Motor neuron (in vitro differentiated cells): ENCODE measurements around the gene HOXC6. TPM values are rescaled to one million over a fixed set of nuclear protein-coding genes. Genes with fewer than 3 reads are reported as not detected.

Experiments used
- ATAC-seq, 8 experiments: fragments of 200-7000 bp; cut with Tn5 transposase; replicated peaks in 6 of 8; 2 replicates each; pipeline ENCODE4 v1.8.0; 2021; ENCODE audit warnings: mild to moderate bottlenecking in 8 of 8, moderate library complexity in 8 of 8
- H3K27ac ChIP-seq, 2 donors: fragments of 250-450 bp; sonication (Bioruptor Pico); 2 replicates each; pipeline ENCODE4 v1.9.0; 2021; ENCODE audit warnings: antibody characterized with exemption in 2 of 2, mild to moderate bottlenecking in 2 of 2, moderate library complexity in 1 of 2
- H3K4me1 ChIP-seq, 2 donors: fragments of 250-450 bp; sonication (Bioruptor Pico); replicated peaks in 1 of 2; 2 replicates each; pipeline ENCODE4 v1.6.1; 2021; ENCODE audit warnings: antibody characterized with exemption in 2 of 2, mild to moderate bottlenecking in 2 of 2, moderate library complexity in 1 of 2
- H3K4me3 ChIP-seq, 5 donors: fragments of 250-450 bp; sonication (Bioruptor Pico); 2 replicates each; pipeline ENCODE4 v1.9.0; 2021; ENCODE audit warnings: antibody characterized with exemption in 5 of 5, mild to moderate bottlenecking in 5 of 5, moderate library complexity in 4 of 5
- WGBS, 10 experiments: fragments of 450-650 bp; shearing (Covaris generic); methylation state at CpG; one replicate each; pipeline ENCODE4 v1.0.0; 2022; 5-methylcytosine and 5-hydroxymethylcytosine counted together
- in situ Hi-C, 9 experiments: fragments of 400-800 bp; cut with MboI; loops; one replicate each; pipeline ENCODE4 v1.15.0; 2021; ENCODE audit warnings: low sequenced_read_pairs in 9 of 9, low pct_unique_long_range_greater_than_20kb in 2 of 9; ENCODE audit not compliant: unreplicated experiment in 9 of 9
- total RNA-seq, 8 experiments: library from RNA; unstranded; fragments of 300-600 nt; gene quantifications; 2 replicates each; pipeline versions ENCODE4 v1.2.3 to v1.2.4, GENCODE V29; 2022

The HOXC6 gene
- total RNA-seq, 8 experiments from 2014 or later: 6.1 to 59.7 (median 22.2) TPM

DNA sequence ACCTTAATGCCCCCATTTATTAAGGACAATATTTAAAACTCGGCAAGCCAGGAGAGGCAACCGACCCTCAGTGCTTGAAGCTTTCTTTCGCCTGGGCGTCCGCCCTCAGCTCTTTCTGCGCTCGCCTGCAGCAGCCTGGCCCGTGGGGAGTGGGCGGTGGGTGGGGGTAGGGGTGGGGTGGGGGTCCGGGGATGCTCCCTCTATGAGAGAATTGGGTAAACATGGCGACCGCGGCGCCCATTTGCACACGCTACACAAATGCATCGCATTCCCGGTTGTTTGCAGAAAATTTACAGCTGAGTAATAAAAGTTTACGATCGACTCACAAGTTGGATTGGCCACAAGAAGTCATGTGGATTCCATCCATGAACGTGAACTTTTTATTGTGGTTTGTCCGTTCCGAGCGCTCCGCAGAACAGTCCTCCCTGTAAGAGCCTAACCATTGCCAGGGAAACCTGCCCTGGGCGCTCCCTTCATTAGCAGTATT is 11.7 kb upstream of the HOXC6 start:
- peak overlapping the region in 3 of 5 donors; percentile 31 to 44 (median 43) for H3K4me3 ChIP-seq
- peaks cover 15 to 33% of the 10 kb centered on the region in 2 donors for H3K4me1 ChIP-seq
- no peak overlapping the region for H3K27ac ChIP-seq
- 0 to 11% (median 1%) methylated on average over 1 to 13 of the region's 25 CpGs; no CpG with 5 or more reads in 4 of the 10 experiments for WGBS, 10 experiments
- peak in 3 of 8 experiments; percentile 10 to 22 (median 19) for ATAC-seq
- in situ Hi-C loops: loop anchor here in 3 of 9 experiments (25.0 kb wide), 2 partner anchors 346 to 371 kb away; partner anchors contain the start of genes GPR84 (in 2 of the 3) and ZNF385A (in 1 of the 3)

DNA sequence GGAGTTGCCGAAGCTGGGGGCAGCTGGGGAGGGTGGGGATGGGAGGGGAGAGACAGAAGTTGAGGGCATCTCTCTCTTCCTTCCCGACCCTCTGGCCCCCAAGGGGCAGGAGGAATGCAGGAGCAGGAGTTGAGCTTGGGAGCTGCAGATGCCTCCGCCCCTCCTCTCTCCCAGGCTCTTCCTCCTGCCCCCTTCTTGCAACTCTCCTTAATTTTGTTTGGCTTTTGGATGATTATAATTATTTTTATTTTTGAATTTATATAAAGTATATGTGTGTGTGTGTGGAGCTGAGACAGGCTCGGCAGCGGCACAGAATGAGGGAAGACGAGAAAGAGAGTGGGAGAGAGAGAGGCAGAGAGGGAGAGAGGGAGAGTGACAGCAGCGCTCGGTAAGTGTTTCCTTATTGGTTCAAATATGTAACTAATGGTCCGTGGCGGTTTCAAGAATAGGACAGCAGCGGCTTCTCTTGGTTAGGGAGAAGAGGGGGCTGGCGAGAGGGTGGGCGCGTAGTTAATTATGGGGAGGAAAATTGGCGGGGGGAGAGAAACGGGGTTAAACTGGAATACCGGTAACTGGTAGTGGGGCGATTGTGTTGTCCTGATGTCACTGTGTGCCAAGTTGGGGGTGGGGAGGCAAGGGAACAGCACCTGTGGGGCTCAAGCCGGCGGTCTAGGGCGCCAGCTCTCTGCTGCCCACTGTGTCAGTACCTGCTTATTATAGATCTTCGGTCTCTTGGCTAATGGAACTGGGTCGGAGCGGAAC is 11.0 kb upstream of the HOXC6 start:
- WGBS, 10 experiments: 0 to 4% (median 0%) methylated on average over 1 to 9 of the region's 24 CpGs; no CpG with 5 or more reads in 1 of the 10 experiments
- Histone ChIP-seq H3K4me1 (peaks cover 15 to 40% of the 10 kb centered on the region in 2 donors), H3K4me3 (peak overlapping the region; percentile 26 to 44 (median 37)), H3K27ac (no peak overlapping the region)
- in situ Hi-C loops: loop anchor here in 3 of 9 experiments (25.0 kb wide), 2 partner anchors 345 to 370 kb away; partner anchors contain the start of genes GPR84 (in 2 of the 3) and ZNF385A (in 1 of the 3)
- peak; percentile 5 to 73 (median 66) for ATAC-seq

DNA sequence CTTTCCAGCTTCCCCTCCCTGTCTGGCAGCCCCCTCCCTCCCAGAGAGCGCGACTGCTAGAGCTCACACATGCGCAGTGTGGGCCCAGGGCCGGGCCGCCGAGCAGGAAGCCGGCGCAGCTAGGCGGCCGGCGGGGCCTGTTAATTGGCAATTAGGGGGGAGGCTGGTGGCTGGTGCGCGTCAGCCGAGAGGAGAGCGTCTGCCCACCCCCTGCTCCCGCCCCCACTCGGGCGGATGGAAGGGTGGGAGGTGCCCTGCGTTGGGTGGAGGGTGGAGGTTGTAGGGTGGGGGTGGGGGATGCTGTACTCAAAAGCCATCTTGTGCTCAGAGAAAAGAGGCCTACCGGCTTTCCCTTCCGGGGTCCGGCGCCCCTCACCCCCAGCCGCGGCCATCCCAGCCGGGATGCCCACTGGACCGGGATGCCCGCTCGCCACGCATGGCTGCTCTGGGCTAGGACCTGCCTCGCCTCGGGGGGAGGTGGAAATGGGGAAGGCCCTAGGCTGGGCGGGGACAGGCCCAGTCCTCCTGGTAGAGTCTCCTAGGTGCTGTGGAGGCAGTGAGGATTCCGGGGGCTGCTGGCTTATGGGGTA is 10.3 kb upstream of the HOXC6 start:
- Histone ChIP-seq H3K4me3 (peak overlapping the region; percentile 26 to 44 (median 37)), H3K27ac (peak overlapping the region in 1 of 2 donors; percentile 84), H3K4me1 (peaks cover 15 to 47% of the 10 kb centered on the region in 2 donors)
- ATAC-seq: peak; percentile 51 to 89 (median 86)
- in situ Hi-C loops: loop anchor here in 3 of 9 experiments (25.0 kb wide), 2 partner anchors 344 to 369 kb away; partner anchors contain the start of genes GPR84 (in 2 of the 3) and ZNF385A (in 1 of the 3)
- 0% methylated on average over 1 of the region's 34 CpGs; no CpG with 5 or more reads in 9 of the 10 experiments for WGBS, 10 experiments

DNA sequence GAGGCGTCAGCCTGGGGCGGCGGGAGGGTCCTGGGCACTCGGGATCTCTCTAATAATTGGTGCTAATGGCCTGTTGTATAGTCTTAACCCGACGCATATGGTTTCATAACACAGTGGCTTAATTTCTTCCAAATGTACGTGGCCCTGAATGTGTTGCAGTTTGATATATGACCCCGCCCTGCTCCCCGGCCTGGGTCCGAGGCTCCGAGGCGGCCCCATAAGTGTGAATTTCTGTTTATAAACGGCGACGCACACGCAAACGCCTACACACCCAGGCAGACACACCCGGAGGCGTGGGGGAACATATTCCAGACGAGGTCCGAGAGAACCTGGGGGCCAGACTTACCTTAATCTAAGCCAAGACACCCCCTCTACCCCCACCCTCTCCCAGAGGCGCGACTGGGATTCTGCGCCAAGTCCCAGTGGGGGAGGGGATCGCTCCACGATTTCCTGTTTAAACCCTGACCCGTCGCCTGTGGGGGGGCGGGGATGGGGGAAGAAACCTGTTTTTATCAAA is 9.7 kb upstream of the HOXC6 start:
- WGBS, 10 experiments: 4% methylated on average over 10 of the region's 29 CpGs; no CpG with 5 or more reads in 9 of the 10 experiments
- peak in 3 of 8 experiments; percentile 0 to 9 (median 4) for ATAC-seq
- in situ Hi-C loops: loop anchor here in 3 of 9 experiments (25.0 kb wide), 2 partner anchors 344 to 369 kb away; partner anchors contain the start of genes GPR84 (in 2 of the 3) and ZNF385A (in 1 of the 3)
- Histone ChIP-seq H3K27ac (peak overlapping the region in 1 of 2 donors; percentile 84), H3K4me3 (peak overlapping the region; percentile 26 to 44 (median 37)), H3K4me1 (peaks cover 15 to 53% of the 10 kb centered on the region in 2 donors)

DNA sequence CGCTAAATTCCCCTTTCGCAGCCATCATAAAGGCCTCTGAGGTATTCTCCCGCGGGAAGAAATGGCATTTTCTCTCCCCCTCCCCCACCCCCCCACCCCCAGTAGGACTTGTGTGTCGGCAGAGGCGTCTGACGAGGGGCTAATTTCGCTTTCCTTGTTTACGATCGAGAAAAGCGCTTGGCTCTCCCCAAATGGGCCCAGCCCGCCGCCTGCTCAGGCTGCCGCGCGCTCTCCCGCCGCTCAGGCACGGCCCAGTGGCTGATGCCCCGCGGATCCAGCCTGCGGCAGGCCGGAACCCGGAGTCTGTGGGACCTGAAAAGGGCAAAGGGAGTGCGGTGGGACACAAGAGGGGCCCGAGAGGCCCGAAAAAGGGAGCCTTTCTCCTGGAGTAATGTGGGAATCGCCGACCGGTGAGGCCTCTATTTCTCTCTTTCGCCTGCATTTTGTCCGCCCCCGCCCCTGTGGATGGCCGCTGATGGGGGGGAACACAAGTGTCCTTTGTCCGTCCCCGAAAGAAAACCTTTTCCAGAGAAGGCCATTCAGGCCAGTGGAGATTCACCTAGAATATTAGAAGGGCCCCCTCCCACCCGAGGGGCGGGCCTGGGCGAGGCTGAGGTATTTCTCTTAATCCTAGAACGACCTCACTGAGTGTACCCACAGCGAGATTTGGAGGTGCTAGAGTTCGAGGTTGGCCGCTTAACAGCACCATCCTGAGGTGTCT is 9.0 kb upstream of the HOXC6 start:
- H3K4me1 ChIP-seq: peaks cover 15 to 60% of the 10 kb centered on the region in 2 donors
- WGBS, 10 experiments: 0 to 47% (median 0%) methylated on average over 1 to 14 of the region's 43 CpGs; no CpG with 5 or more reads in 5 of the 10 experiments
- no peak for ATAC-seq
- peak overlapping the region in 1 of 2 donors; percentile 84 for H3K27ac ChIP-seq
- in situ Hi-C loops: loop anchor here in 3 of 9 experiments (25.0 kb wide), 2 partner anchors 343 to 368 kb away; partner anchors contain the start of genes GPR84 (in 2 of the 3) and ZNF385A (in 1 of the 3)
- H3K4me3 ChIP-seq: peak overlapping the region in 3 of 5 donors; percentile 31 to 44 (median 43)

DNA sequence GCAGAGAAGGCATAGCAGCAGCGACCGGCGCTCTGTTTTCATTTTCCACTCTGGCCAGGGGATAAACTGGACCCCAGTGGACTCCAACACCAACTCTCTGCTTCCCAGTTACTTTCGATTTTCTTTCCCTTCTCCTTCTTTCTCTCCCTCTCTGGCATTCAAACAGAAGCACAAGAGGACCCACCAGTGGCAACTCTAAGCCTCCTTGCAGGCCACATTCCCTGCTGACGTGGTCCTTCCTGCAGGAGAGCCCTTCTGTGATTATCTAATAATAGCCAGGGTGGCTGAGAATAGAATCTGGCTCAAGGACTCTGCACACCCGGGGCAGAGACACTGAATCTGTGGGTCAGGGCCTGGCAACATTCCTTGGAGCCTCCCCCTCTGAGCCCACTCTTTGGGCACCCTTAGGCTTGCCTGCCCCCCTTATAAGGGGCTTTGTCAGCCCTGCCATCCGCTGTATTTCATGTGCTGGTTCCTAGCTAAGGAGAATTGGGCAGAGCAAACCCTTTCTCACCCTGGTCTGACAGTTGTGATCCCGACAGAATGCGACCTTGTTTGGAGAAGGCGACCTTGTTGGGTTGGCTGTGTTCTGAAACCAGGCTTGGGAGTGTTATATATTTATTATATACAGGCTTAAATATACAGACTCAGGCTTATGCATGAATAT is 8.2 kb upstream of the HOXC6 start:
- Histone ChIP-seq H3K27ac (peak overlapping the region in 1 of 2 donors; percentile 84), H3K4me3 (peak overlapping the region in 3 of 5 donors; percentile 14 to 43 (median 31)), H3K4me1 (peaks cover 15 to 68% of the 10 kb centered on the region in 2 donors)
- in situ Hi-C loops: loop anchor here in 5 of 9 experiments (10.0 to 25.0 kb wide), 4 partner anchors 175 to 367 kb away; partner anchors contain the start of genes GPR84 (in 2 of the 5) and ZNF385A (in 1 of the 5)
- ATAC-seq: no peak
- 0 to 66% (median 22%) methylated on average over 1 to 8 of the region's 10 CpGs; no CpG with 5 or more reads in 3 of the 10 experiments for WGBS, 10 experiments

DNA sequence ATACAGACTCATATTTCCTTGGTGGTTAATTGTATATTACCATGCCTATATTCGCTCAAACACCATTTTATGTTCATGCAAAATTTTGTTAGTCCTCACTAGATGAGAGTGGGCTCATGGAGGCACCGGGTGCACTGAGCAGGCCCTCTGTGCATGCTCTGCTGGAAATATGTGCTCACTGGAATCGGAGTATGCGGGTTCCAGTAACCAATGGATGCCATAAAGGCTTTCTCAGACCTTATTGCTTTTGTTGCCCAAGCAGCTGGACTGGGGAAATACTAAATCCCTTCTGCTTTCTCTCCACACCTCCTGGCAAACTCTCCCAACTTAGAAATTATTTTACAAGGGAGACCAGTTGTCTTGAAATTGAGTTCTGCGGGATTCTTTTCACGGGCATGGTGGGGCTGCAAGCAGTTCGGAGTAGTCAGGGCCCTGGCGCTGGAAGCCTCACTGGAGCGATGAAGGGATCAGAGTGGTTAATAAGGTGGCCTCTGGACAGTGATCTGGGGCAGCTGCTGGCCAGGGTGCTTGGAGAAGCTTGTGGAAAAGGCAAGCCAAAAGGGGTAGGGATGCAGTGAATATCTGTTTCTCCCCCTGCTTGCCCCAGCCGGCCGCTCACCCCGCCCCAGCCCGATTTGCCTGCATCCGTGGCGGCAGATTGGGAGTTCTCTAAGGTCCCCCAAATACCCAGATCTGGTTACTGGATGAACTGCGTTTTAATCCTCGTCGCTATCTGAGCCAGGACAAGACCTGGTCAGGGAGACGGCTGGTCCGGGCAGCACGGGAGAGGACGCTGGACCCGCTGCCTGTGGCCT is 7.4 kb upstream of the HOXC6 start:
- Histone ChIP-seq H3K4me1 (peaks cover 15 to 76% of the 10 kb centered on the region in 2 donors), H3K4me3 (no peak overlapping the region), H3K27ac (peak overlapping the region in 1 of 2 donors; percentile 9)
- in situ Hi-C loops: loop anchor here in 5 of 9 experiments (10.0 to 25.0 kb wide), 4 partner anchors 174 to 367 kb away; partner anchors contain the start of genes GPR84 (in 2 of the 5) and ZNF385A (in 1 of the 5)
- no peak for ATAC-seq
- WGBS, 10 experiments: 7 to 100% (median 38%) methylated on average over 1 to 11 of the region's 23 CpGs; no CpG with 5 or more reads in 1 of the 10 experiments

DNA sequence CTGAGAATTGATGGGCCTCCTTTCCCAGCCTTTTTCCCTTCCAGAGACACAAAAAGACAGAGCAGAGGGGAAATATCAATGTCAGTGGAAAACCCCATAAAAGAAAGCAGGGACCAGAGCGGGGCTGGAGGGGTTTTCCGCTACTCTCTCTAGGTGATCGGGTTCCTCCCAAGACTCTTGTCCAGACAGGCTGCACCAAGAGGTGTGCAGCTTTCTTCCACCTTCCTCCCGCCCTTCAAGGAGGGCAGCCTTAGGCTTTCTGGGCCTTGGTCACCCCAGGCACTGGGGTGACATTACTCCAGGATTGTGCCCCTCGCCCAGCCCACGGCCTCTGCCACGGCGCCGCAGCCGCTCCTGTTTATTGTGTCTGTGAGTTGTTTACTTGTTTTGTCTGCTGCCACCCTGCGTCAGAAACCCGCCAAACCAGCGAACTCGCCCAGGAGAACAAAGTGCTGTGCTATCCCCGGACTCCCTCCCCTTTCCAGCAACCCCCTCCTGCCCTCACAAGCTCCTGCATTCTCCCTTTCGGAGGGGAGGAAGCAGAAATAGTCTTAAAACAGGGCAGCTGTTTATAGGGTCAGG is 6.7 kb upstream of the HOXC6 start:
- H3K4me3 ChIP-seq: no peak overlapping the region
- in situ Hi-C loops: loop anchor here in 5 of 9 experiments (10.0 to 25.0 kb wide), 4 partner anchors 173 to 366 kb away; partner anchors contain the start of genes GPR84 (in 2 of the 5) and ZNF385A (in 1 of the 5)
- ATAC-seq: peak in 1 of 8 experiments; percentile 5
- peaks cover 15 to 83% of the 10 kb centered on the region in 2 donors for H3K4me1 ChIP-seq
- WGBS, 10 experiments: 12 to 45% (median 26%) methylated on average over 1 to 6 of the region's 16 CpGs; no CpG with 5 or more reads in 4 of the 10 experiments
- peak overlapping the region in 1 of 2 donors; percentile 9 for H3K27ac ChIP-seq

DNA sequence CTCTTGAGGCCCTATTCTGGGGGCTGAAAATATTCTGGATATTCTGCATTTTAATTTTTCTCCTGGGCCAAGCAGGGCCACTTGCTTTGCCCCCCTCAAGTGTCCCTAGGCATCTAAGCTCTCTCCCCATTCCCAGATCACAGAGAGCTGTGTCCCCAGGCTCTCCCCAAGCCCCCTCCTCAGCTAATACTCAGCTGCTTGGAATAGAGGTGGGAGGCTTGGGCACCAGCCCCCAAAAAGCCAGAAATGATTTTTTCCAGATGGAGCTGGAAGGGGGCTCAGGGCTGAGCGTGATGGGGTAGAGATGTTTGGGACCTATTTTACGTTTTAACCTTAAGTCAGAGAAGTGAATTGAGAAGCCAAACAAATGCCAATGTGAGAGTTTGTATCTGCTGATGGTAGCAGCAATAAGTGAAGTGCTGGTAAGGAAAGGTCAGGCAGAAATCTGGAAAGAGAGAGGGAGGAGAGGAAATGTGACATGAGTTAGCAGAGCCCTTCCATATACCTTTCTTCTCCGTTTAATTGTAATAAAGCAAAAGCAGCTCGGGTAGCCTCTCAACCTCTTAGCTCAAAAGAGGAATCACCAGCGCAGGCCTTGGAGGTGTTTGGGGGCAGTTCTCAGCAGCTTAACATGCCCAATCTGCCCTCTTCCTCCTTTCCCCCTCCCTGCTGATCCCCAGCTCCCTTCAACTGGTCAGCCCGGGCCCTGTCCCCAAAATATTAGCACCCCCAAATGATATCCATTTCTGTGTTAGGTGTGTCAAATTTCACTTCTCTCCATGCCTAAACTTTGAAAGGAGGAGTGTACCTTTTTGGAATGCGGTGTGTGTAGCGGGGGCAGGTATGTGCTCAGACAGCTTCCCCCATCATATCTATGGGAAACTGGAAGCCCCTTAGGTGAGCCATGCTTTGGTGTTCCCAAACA is 5.0 kb upstream of the HOXC6 start:
- ATAC-seq: no peak
- Histone ChIP-seq H3K4me3 (no peak overlapping the region), H3K4me1 (peaks cover 11 to 97% of the 10 kb centered on the region in 2 donors), H3K27ac (no peak overlapping the region)
- WGBS, 10 experiments: 20 to 80% (median 45%) methylated on average over 1 to 6 of the region's 8 CpGs; no CpG with 5 or more reads in 1 of the 10 experiments
- in situ Hi-C loops: loop anchor here in 5 of 9 experiments (10.0 to 25.0 kb wide), 4 partner anchors 172 to 364 kb away; partner anchors contain the start of genes GPR84 (in 2 of the 5) and ZNF385A (in 1 of the 5)
